HL-60 (cell line): ENCODE measurements around the gene TCP11L1.
"Not testable (repeated sequence)": the region's sequence is repeated elsewhere in the genome, so short reads cannot be mapped to it uniquely, and the experiment has no call there.

Experiments used
- CTCF ChIP-seq: IDR thresholded peaks from one replicate; pipeline ENCODE4 v1.5.1; 2011; ENCODE audit warnings: low read length, control low read depth, inconsistent platforms; ENCODE audit not compliant: insufficient read depth
- GABPA ChIP-seq: IDR thresholded peaks from 2 replicates; pipeline ENCODE4 v1.6.1; 2012; ENCODE audit warnings: low read depth
- POLR2AphosphoS5 ChIP-seq: IDR thresholded peaks from 2 replicates; pipeline ENCODE4 v1.6.1; 2012; ENCODE audit warnings: low read depth
- REST ChIP-seq: IDR thresholded peaks from 2 replicates; pipeline ENCODE4 v1.6.1; 2012; ENCODE audit warnings: low read depth; ENCODE audit not compliant: insufficient replicate concordance
- SPI1 ChIP-seq: IDR thresholded peaks from 2 replicates; pipeline ENCODE4 v1.6.1; 2012; ENCODE audit warnings: low read depth, mild to moderate bottlenecking, borderline replicate concordance

GRCh38 chr11:33049565-33050408, 10.4 kb downstream of the TCP11L1 start:
- TF ChIP-seq CTCF, POLR2AphosphoS5, GABPA, REST: not testable (repeated sequence)
- TF ChIP-seq SPI1: peak; percentile 53; the same call in 1 of the 2 replicates
